ENCODE measurements around the gene PAPSS2. TPM values are rescaled to one million over a fixed set of nuclear protein-coding genes. Genes with fewer than 3 reads are reported as not detected.

Gene PAPSS2
- total and polyA plus RNA-seq, 2 experiments from 2014 or later: 13.2 to 19.6 TPM

DNA sequence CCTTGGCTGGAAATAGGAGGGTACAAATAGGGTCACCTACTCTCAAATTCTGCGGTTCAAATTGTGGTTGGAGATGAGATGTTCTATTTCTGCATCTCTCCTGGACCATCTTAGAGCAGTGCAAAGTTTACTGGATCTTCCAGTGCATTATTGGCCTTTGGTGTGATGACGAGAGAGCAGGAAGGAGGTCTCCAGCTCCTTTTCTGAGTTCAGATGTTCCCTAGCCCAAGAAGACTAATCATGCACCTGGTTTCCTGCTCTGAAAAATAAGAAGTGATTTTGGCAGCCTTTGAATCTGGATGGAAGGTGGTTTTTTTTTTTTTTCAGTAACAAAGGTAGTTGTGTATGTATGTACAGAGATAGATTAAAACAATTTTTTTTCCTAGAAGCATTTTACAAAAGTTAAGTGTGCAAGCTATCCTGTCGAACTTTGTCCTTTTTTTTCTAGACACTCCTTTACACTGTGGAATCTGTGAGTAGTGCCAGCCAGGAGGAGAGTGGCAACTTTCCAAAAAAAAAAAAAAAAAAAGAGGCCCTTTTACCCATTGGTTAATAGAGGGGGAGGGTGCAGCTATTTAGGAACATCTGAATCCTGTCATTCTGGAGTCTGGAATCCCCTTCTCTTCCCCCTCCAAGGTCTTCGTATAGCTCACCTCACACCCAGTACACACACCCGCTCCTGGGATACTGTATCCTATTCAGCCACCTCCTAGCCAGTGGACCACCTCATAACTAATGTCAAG lies 26.3 kb downstream of the PAPSS2 start:
- Histone ChIP-seq H3F3A (replicated peaks; ENCODE audit: low read depth) (no peaks in the 10 kb centered on the region), H3K79me2 (replicated peaks; ENCODE audit: insufficient read depth) (peaks cover 10% of the 10 kb centered on the region), H2AFZ (no peak overlapping the region), H3K27ac (ENCODE audit: low read depth) (peak overlapping the region; percentile 42; the same call in 1 of the 2 replicates), H3K27me3 (ENCODE audit: insufficient read depth) (no peaks in the 10 kb centered on the region), H3K9me2 (ENCODE audit: insufficient read depth) (no peaks in the 10 kb centered on the region), H3K36me3 (ENCODE audit: insufficient read depth) (no peaks in the 10 kb centered on the region), H3K4me3 (no peak overlapping the region), H3K4me2 (no peak overlapping the region), H3K4me1 (ENCODE audit: insufficient read depth) (no peaks in the 10 kb centered on the region), H4K20me1 (replicated peaks; ENCODE audit: insufficient read depth) (peaks cover 4% of the 10 kb centered on the region; the same call in 1 of the 2 replicates)
- H3K4me3 Mint-ChIP-seq: no peak overlapping the region
- DNase-seq (ENCODE audit: low spot score) (no peak), ATAC-seq (peak; percentile 26; the same call in 1 of the 3 replicates)
- H3K27ac Mint-ChIP-seq: no peak overlapping the region
- peaks cover 8% of the 10 kb centered on the region; the same call in 1 of the 3 replicates for H3K4me1 Mint-ChIP-seq
- H3K36me3 Mint-ChIP-seq (ENCODE audit: low read depth): no peaks in the 10 kb centered on the region
- H3K27me3 Mint-ChIP-seq (ENCODE audit: insufficient read depth, low read depth, poor library complexity): peaks cover 3% of the 10 kb centered on the region
- H3K9me3 Mint-ChIP-seq: no peaks in the 10 kb centered on the region
- TF ChIP-seq CREB1 (CRISPR knock-in tag; IDR thresholded peaks at IDR 0.05; ENCODE audit: low read depth) (no peak), ZNF331 (CRISPR knock-in tag; IDR thresholded peaks at IDR 0.05; ENCODE audit: low read depth) (no peak), STAT1 (IDR thresholded peaks at IDR 0.05; ENCODE audit: unreplicated experiment) (no peak), JUNB (IDR thresholded peaks at IDR 0.05; ENCODE audit: unreplicated experiment) (no peak), EZH2 (IDR thresholded peaks at IDR 0.05; ENCODE audit: low read depth, unreplicated experiment) (no peak), EZH2phosphoT487 (IDR thresholded peaks at IDR 0.05; ENCODE audit: unreplicated experiment) (no peak), POLR2AphosphoS5 (IDR thresholded peaks at IDR 0.05; ENCODE audit: low read depth) (no peak), ZNF114 (CRISPR knock-in tag; IDR thresholded peaks at IDR 0.05) (no peak), NANOG (IDR thresholded peaks at IDR 0.05; ENCODE audit: borderline replicate concordance) (no peak)
- TF ChIP-seq, protein P1, sequence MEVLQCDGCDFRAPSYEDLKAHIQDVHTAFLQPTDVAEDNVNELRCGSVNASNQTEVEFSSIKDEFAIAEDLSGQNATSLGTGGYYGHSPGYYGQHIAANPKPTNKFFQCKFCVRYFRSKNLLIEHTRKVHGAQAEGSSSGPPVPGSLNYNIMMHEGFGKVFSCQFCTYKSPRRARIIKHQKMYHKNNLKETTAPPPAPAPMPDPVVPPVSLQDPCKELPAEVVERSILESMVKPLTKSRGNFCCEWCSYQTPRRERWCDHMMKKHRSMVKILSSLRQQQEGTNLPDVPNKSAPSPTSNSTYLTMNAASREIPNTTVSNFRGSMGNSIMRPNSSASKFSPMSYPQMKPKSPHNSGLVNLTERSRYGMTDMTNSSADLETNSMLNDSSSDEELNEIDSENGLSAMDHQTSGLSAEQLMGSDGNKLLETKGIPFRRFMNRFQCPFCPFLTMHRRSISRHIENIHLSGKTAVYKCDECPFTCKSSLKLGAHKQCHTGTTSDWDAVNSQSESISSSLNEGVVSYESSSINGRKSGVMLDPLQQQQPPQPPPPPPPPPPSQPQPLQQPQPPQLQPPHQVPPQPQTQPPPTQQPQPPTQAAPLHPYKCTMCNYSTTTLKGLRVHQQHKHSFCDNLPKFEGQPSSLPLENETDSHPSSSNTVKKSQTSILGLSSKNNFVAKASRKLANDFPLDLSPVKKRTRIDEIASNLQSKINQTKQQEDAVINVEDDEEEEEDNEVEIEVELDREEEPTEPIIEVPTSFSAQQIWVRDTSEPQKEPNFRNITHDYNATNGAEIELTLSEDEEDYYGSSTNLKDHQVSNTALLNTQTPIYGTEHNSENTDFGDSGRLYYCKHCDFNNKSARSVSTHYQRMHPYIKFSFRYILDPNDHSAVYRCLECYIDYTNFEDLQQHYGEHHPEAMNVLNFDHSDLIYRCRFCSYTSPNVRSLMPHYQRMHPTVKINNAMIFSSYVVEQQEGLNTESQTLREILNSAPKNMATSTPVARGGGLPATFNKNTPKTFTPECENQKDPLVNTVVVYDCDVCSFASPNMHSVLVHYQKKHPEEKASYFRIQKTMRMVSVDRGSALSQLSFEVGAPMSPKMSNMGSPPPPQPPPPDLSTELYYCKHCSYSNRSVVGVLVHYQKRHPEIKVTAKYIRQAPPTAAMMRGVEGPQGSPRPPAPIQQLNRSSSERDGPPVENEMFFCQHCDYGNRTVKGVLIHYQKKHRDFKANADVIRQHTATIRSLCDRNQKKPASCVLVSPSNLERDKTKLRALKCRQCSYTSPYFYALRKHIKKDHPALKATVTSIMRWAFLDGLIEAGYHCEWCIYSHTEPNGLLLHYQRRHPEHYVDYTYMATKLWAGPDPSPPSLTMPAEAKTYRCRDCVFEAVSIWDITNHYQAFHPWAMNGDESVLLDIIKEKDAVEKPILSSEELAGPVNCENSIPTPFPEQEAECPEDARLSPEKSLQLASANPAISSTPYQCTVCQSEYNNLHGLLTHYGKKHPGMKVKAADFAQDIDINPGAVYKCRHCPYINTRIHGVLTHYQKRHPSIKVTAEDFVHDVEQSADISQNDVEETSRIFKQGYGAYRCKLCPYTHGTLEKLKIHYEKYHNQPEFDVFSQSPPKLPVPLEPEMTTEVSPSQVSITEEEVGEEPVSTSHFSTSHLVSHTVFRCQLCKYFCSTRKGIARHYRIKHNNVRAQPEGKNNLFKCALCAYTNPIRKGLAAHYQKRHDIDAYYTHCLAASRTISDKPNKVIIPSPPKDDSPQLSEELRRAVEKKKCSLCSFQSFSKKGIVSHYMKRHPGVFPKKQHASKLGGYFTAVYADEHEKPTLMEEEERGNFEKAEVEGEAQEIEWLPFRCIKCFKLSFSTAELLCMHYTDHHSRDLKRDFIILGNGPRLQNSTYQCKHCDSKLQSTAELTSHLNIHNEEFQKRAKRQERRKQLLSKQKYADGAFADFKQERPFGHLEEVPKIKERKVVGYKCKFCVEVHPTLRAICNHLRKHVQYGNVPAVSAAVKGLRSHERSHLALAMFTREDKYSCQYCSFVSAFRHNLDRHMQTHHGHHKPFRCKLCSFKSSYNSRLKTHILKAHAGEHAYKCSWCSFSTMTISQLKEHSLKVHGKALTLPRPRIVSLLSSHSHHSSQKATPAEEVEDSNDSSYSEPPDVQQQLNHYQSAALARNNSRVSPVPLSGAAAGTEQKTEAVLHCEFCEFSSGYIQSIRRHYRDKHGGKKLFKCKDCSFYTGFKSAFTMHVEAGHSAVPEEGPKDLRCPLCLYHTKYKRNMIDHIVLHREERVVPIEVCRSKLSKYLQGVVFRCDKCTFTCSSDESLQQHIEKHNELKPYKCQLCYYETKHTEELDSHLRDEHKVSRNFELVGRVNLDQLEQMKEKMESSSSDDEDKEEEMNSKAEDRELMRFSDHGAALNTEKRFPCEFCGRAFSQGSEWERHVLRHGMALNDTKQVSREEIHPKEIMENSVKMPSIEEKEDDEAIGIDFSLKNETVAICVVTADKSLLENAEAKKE (CRISPR knock-in tag; IDR thresholded peaks at IDR 0.05): no peak
- TF ChIP-seq, protein P2, sequence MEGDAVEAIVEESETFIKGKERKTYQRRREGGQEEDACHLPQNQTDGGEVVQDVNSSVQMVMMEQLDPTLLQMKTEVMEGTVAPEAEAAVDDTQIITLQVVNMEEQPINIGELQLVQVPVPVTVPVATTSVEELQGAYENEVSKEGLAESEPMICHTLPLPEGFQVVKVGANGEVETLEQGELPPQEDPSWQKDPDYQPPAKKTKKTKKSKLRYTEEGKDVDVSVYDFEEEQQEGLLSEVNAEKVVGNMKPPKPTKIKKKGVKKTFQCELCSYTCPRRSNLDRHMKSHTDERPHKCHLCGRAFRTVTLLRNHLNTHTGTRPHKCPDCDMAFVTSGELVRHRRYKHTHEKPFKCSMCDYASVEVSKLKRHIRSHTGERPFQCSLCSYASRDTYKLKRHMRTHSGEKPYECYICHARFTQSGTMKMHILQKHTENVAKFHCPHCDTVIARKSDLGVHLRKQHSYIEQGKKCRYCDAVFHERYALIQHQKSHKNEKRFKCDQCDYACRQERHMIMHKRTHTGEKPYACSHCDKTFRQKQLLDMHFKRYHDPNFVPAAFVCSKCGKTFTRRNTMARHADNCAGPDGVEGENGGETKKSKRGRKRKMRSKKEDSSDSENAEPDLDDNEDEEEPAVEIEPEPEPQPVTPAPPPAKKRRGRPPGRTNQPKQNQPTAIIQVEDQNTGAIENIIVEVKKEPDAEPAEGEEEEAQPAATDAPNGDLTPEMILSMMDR (conservative IDR thresholded peaks at IDR 0.05; ENCODE audit: low read depth in 2 of 2): no peak
- TF ChIP-seq, protein P3, sequence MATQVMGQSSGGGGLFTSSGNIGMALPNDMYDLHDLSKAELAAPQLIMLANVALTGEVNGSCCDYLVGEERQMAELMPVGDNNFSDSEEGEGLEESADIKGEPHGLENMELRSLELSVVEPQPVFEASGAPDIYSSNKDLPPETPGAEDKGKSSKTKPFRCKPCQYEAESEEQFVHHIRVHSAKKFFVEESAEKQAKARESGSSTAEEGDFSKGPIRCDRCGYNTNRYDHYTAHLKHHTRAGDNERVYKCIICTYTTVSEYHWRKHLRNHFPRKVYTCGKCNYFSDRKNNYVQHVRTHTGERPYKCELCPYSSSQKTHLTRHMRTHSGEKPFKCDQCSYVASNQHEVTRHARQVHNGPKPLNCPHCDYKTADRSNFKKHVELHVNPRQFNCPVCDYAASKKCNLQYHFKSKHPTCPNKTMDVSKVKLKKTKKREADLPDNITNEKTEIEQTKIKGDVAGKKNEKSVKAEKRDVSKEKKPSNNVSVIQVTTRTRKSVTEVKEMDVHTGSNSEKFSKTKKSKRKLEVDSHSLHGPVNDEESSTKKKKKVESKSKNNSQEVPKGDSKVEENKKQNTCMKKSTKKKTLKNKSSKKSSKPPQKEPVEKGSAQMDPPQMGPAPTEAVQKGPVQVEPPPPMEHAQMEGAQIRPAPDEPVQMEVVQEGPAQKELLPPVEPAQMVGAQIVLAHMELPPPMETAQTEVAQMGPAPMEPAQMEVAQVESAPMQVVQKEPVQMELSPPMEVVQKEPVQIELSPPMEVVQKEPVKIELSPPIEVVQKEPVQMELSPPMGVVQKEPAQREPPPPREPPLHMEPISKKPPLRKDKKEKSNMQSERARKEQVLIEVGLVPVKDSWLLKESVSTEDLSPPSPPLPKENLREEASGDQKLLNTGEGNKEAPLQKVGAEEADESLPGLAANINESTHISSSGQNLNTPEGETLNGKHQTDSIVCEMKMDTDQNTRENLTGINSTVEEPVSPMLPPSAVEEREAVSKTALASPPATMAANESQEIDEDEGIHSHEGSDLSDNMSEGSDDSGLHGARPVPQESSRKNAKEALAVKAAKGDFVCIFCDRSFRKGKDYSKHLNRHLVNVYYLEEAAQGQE (IDR thresholded peaks at IDR 0.05; ENCODE audit: unreplicated experiment): no peak
- TF ChIP-seq, protein P4, sequence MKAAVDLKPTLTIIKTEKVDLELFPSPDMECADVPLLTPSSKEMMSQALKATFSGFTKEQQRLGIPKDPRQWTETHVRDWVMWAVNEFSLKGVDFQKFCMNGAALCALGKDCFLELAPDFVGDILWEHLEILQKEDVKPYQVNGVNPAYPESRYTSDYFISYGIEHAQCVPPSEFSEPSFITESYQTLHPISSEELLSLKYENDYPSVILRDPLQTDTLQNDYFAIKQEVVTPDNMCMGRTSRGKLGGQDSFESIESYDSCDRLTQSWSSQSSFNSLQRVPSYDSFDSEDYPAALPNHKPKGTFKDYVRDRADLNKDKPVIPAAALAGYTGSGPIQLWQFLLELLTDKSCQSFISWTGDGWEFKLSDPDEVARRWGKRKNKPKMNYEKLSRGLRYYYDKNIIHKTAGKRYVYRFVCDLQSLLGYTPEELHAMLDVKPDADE (IDR thresholded peaks at IDR 0.05): no peak

Data from GM23338 (cell line).